SK-N-SH treated with all-trans-retinoic acid at 6 μM for 48 hours (cell line): ENCODE measurements around the gene SEC61A2.

ENCODE experiments used
- ATAC-seq: fragments of 200-7000 bp; cut with Tn5 transposase; 3 replicates; pipeline ENCODE4 v1.9.1; 2020; ENCODE audit warnings: mild to moderate bottlenecking, moderate library complexity
- ARNTL ChIP-seq: fragments of 450-650 bp; formaldehyde crosslinking; IDR thresholded peaks from 2 replicates; pipeline ENCODE4 v1.5.0; 2020; ENCODE audit warnings: low read depth, mild to moderate bottlenecking, moderate library complexity, borderline replicate concordance
- BACH2 ChIP-seq: fragments of 250-450 bp; sonication (Bioruptor Pico); IDR thresholded peaks from 2 replicates; pipeline ENCODE4 v1.9.0; 2021; ENCODE audit warnings: mild to moderate bottlenecking, borderline replicate concordance
- CSDC2 ChIP-seq: fragments of 250-450 bp; sonication (Bioruptor Pico); IDR thresholded peaks from 2 replicates; pipeline ENCODE4 v1.5.0; 2020; ENCODE audit warnings: mild to moderate bottlenecking, moderate library complexity
- ESRRG ChIP-seq: fragments of 250-450 bp; sonication (Bioruptor Pico); IDR thresholded peaks from 2 replicates; pipeline ENCODE4 v1.6.1; 2021; ENCODE audit warnings: mild to moderate bottlenecking
- ISL1 ChIP-seq: fragments of 250-450 bp; sonication (Bioruptor Pico); IDR thresholded peaks from 2 replicates; pipeline ENCODE4 v2.1.2; 2022; ENCODE audit warnings: mild to moderate bottlenecking, moderate library complexity
- OSR1 ChIP-seq: fragments of 250-450 bp; sonication (Bioruptor Pico); IDR thresholded peaks from 2 replicates; pipeline ENCODE4 v1.8.0; 2022; ENCODE audit warnings: moderate library complexity, mild to moderate bottlenecking, inconsistent platforms
- PPARA ChIP-seq: fragments of 250-450 bp; sonication (Bioruptor Pico); IDR thresholded peaks from 2 replicates; pipeline ENCODE4 v1.5.0; 2020; ENCODE audit warnings: mild to moderate bottlenecking, borderline replicate concordance
- RARB ChIP-seq: fragments of 250-450 bp; sonication (Bioruptor Pico); IDR thresholded peaks from 2 replicates; pipeline ENCODE4 v1.8.0; 2021; ENCODE audit warnings: mild to moderate bottlenecking, moderate library complexity
- SNAI2 ChIP-seq: fragments of 250-450 bp; sonication (Bioruptor Pico); IDR thresholded peaks from 2 replicates; pipeline ENCODE4 v1.5.0; 2020; ENCODE audit warnings: mild to moderate bottlenecking, moderate library complexity
- TCF4 ChIP-seq: fragments of 250-450 bp; sonication (Bioruptor Pico); IDR thresholded peaks from 2 replicates; pipeline ENCODE4 v1.8.0; 2021; ENCODE audit warnings: mild to moderate bottlenecking, moderate library complexity, borderline replicate concordance
- TOX ChIP-seq: fragments of 250-450 bp; sonication (Bioruptor Pico); IDR thresholded peaks from 2 replicates; pipeline ENCODE4 v1.8.0; 2021; ENCODE audit warnings: mild to moderate bottlenecking, moderate library complexity, borderline replicate concordance
- ZC3H10 ChIP-seq: fragments of 250-450 bp; sonication (Bioruptor Pico); IDR thresholded peaks from 2 replicates; pipeline ENCODE4 v1.5.1; 2021; ENCODE audit warnings: mild to moderate bottlenecking, moderate library complexity
- ZFP3 ChIP-seq: fragments of 250-450 bp; sonication (Bioruptor Pico); IDR thresholded peaks from 2 replicates; pipeline ENCODE4 v1.5.0; 2020; ENCODE audit warnings: mild to moderate bottlenecking, moderate library complexity
- ZFP30 ChIP-seq: fragments of 450-650 bp; formaldehyde crosslinking; IDR thresholded peaks from 2 replicates; pipeline ENCODE4 v1.5.0; 2022; ENCODE audit warnings: mild to moderate bottlenecking, moderate library complexity
- ZNF565 ChIP-seq: fragments of 450-650 bp; formaldehyde crosslinking; conservative IDR thresholded peaks from 2 replicates; pipeline ENCODE4 v1.5.0; 2020; ENCODE audit warnings: low read depth, mild to moderate bottlenecking, moderate library complexity
- ZNF70 ChIP-seq: fragments of 450-650 bp; formaldehyde crosslinking; IDR thresholded peaks from 2 replicates; pipeline ENCODE4 v1.5.0; 2020; ENCODE audit warnings: mild to moderate bottlenecking, moderate library complexity
- ZNF8 ChIP-seq: fragments of 450-650 bp; formaldehyde crosslinking; IDR thresholded peaks from 2 replicates; pipeline ENCODE4 v1.5.0; 2020; ENCODE audit warnings: mild to moderate bottlenecking, moderate library complexity
- TF ChIP-seq, protein P1 (sequence below): fragments of 250-450 bp; sonication (Bioruptor Pico); IDR thresholded peaks from 2 replicates; pipeline ENCODE4 v1.8.0; 2020; ENCODE audit warnings: mild to moderate bottlenecking, moderate library complexity, borderline replicate concordance
- TF ChIP-seq, protein P2 (sequence below): fragments of 250-450 bp; sonication (Bioruptor Pico); IDR thresholded peaks from 2 replicates; pipeline ENCODE4 v1.5.0; 2020; ENCODE audit warnings: mild to moderate bottlenecking, moderate library complexity
- TF ChIP-seq, protein P3 (sequence below): fragments of 250-450 bp; sonication (Bioruptor Pico); IDR thresholded peaks from 2 replicates; pipeline ENCODE4 v1.5.1; 2020; ENCODE audit warnings: low read depth, mild to moderate bottlenecking, moderate library complexity
- TF ChIP-seq, protein P4 (sequence below): fragments of 250-450 bp; sonication (Bioruptor Pico); IDR thresholded peaks from 2 replicates; pipeline ENCODE4 v1.8.0; 2021; ENCODE audit warnings: low read depth, mild to moderate bottlenecking, moderate library complexity, borderline replicate concordance

The SEC61A2 gene

DNA sequence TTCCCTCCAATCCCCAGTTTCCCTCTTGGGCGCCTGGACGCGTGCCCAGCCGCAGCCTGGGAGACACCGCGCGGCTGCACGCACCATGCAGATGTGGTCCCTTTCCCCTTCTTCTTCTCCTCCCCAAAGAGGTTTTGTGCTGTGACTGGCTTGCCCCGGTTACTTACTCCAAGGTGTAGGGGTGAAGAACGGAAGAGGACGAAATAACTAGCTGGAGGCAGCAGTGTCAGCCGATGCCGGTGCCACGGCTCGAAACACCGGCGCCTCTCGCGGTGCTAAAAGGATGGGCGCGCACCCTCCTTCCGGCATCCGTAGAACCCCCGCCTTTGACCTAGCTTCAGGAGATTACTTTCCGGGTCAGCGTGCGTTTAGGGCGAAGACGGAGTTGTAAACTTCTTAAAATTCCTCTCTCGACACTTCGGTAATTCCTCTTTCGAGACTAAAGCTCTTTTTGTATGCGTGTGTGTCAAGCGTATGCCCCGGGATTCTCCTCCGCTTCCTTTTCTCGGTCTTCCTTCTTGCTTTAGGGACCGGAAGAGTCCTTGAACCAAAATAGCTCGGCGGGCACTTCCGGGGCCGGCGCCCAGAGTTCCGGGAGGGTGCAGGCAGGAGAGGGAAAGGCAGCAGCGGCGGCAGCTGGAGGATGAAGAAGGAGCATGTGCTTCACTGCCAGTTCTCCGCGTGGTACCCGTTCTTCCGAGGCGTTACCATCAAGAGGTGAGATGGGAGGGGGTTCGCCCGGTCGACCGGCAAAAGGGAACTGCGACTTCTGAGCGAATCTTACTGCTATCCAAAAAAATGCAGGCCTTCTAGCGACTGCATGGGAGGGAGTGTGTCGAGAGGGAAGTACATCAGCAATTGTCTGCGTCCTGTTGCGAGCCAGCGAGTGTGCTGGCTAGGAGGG is 66.4 kb downstream of the SEC61A2 start, which contains the start of the genes CDC123 and NUDT5:
TSS of gene CDC123 (plus strand) at position 586 of the 904 bp plus-strand sequence. CDS start at position 644, 58 bp downstream.
TSS of gene NUDT5 (minus strand) at position 289 of the 904 bp plus-strand sequence. CDS start 9,600 bp downstream, outside the sequence.
- TF ChIP-seq ZNF70 (CRISPR knock-in tag) (0 out of 2 replicates have a peak, but pooled peaks have one; percentile 52), CSDC2 (CRISPR knock-in tag) (peak; percentile 61; the same call in 1 of the 2 replicates)
- TF ChIP-seq, protein P1, sequence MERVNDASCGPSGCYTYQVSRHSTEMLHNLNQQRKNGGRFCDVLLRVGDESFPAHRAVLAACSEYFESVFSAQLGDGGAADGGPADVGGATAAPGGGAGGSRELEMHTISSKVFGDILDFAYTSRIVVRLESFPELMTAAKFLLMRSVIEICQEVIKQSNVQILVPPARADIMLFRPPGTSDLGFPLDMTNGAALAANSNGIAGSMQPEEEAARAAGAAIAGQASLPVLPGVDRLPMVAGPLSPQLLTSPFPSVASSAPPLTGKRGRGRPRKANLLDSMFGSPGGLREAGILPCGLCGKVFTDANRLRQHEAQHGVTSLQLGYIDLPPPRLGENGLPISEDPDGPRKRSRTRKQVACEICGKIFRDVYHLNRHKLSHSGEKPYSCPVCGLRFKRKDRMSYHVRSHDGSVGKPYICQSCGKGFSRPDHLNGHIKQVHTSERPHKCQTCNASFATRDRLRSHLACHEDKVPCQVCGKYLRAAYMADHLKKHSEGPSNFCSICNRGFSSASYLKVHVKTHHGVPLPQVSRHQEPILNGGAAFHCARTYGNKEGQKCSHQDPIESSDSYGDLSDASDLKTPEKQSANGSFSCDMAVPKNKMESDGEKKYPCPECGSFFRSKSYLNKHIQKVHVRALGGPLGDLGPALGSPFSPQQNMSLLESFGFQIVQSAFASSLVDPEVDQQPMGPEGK (CRISPR knock-in tag), result no peak
- TF ChIP-seq, all 23 proteins: peak for 2
- ATAC-seq, result peak; percentile 95

DNA sequence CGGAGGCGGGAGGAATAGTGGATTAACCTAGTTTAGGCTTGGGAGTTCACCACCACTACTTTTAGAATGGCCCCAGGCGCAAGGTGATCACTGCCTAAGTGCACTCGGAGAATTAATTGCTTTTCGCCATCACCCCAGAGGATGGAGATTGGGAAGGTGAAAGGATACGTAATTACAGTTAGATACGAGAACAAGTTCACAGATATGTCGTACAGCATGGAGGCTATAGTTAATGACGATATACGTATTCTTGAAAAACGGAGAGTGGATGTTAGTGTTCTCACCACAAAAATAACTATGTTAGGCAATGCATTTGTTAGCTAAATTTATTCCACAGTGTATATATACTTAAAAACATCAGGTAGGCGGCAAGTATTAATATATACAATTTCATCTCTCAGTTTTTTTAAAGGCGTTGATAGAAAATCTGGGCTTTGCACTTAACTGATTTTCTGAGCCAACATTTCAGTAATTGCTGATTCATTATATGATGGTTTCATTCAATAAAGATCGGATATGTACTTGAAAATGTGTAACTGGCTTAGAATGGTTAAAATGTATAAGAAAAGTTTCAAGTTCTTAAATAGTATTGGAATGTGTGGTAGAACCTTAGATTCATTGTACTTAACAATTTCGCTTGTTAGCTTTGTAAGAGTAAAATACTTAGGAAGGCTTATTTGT is 67.2 kb downstream of the SEC61A2 start:
- no peak; the same call in 2 of the 3 replicates for ATAC-seq
- TF ChIP-seq ZNF70 (CRISPR knock-in tag) (no peak), ZFP3 (CRISPR knock-in tag) (no peak), BACH2 (no peak), OSR1 (CRISPR knock-in tag) (no peak), TOX (no peak), TCF4 (CRISPR knock-in tag) (no peak), ESRRG (CRISPR knock-in tag) (no peak), RARB (no peak), ARNTL (CRISPR knock-in tag) (no peak), ZNF565 (no peak), ISL1 (CRISPR knock-in tag) (no peak), ZC3H10 (CRISPR knock-in tag) (no peak)
- TF ChIP-seq, protein P2, sequence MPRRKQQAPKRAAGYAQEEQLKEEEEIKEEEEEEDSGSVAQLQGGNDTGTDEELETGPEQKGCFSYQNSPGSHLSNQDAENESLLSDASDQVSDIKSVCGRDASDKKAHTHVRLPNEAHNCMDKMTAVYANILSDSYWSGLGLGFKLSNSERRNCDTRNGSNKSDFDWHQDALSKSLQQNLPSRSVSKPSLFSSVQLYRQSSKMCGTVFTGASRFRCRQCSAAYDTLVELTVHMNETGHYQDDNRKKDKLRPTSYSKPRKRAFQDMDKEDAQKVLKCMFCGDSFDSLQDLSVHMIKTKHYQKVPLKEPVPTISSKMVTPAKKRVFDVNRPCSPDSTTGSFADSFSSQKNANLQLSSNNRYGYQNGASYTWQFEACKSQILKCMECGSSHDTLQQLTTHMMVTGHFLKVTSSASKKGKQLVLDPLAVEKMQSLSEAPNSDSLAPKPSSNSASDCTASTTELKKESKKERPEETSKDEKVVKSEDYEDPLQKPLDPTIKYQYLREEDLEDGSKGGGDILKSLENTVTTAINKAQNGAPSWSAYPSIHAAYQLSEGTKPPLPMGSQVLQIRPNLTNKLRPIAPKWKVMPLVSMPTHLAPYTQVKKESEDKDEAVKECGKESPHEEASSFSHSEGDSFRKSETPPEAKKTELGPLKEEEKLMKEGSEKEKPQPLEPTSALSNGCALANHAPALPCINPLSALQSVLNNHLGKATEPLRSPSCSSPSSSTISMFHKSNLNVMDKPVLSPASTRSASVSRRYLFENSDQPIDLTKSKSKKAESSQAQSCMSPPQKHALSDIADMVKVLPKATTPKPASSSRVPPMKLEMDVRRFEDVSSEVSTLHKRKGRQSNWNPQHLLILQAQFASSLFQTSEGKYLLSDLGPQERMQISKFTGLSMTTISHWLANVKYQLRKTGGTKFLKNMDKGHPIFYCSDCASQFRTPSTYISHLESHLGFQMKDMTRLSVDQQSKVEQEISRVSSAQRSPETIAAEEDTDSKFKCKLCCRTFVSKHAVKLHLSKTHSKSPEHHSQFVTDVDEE (CRISPR knock-in tag), result no peak
- TF ChIP-seq, protein P1 (CRISPR knock-in tag), result no peak
- TF ChIP-seq, protein P3, sequence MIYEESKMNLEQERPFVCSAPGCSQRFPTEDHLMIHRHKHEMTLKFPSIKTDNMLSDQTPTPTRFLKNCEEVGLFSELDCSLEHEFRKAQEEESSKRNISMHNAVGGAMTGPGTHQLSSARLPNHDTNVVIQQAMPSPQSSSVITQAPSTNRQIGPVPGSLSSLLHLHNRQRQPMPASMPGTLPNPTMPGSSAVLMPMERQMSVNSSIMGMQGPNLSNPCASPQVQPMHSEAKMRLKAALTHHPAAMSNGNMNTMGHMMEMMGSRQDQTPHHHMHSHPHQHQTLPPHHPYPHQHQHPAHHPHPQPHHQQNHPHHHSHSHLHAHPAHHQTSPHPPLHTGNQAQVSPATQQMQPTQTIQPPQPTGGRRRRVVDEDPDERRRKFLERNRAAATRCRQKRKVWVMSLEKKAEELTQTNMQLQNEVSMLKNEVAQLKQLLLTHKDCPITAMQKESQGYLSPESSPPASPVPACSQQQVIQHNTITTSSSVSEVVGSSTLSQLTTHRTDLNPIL (CRISPR knock-in tag), result no peak

DNA sequence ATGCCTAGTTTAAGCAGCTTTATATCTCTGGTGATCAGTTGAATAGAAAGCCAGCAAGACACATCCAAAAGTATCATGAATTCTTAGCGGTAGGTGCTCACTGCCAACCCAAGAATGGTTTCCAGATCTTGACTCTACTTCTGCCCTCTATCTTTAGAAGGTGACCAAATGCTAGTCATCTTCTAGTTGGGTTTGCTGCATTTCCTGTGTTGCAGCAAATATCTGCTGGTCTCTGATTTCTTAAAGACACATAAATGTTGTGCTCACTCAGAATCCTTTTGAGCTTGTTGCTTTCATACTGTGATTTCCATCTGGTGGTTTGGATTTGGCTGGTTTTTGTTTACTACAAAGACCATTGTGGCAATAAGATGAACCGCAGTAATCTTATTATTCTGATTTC is 68.7 kb downstream of the SEC61A2 start:
- ATAC-seq, result no peak
- no peak for TF ChIP-seq CSDC2 (CRISPR knock-in tag)
- TF ChIP-seq, protein P4, sequence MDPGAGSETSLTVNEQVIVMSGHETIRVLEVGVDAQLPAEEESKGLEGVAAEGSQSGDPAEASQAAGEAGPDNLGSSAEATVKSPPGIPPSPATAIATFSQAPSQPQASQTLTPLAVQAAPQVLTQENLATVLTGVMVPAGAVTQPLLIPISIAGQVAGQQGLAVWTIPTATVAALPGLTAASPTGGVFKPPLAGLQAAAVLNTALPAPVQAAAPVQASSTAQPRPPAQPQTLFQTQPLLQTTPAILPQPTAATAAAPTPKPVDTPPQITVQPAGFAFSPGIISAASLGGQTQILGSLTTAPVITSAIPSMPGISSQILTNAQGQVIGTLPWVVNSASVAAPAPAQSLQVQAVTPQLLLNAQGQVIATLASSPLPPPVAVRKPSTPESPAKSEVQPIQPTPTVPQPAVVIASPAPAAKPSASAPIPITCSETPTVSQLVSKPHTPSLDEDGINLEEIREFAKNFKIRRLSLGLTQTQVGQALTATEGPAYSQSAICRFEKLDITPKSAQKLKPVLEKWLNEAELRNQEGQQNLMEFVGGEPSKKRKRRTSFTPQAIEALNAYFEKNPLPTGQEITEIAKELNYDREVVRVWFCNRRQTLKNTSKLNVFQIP (CRISPR knock-in tag), result no peak
- no peak for TF ChIP-seq ZNF8
- no peak for TF ChIP-seq ZNF565
- TF ChIP-seq OSR1 (CRISPR knock-in tag), result no peak
- TF ChIP-seq RARB, result no peak
- no peak for TF ChIP-seq ZFP30
- no peak for TF ChIP-seq ESRRG (CRISPR knock-in tag)
- no peak for TF ChIP-seq SNAI2
- TF ChIP-seq ZNF70 (CRISPR knock-in tag), result no peak
- no peak for TF ChIP-seq TOX
- TF ChIP-seq, protein P3 (CRISPR knock-in tag), result no peak
- TF ChIP-seq PPARA (CRISPR knock-in tag), result no peak
- TF ChIP-seq, protein P2 (CRISPR knock-in tag), result no peak
